HG02973 (cell line): ENCODE results near the gene FAM180B.
A peak's percentile ranks its signal among the peaks of the same experiment; 100 is the strongest.
"Not testable (repeated sequence)": the region's sequence is repeated elsewhere in the genome, so short reads cannot be mapped to it uniquely, and the experiment has no call there.

Experiments used
- ATAC-seq: cut with Tn5 transposase; IDR thresholded peaks from one replicate; pipeline ENCODE4 v1.9.1; 2021; ENCODE audit warnings: moderate library complexity; ENCODE audit not compliant: unreplicated experiment

Gene FAM180B

DNA sequence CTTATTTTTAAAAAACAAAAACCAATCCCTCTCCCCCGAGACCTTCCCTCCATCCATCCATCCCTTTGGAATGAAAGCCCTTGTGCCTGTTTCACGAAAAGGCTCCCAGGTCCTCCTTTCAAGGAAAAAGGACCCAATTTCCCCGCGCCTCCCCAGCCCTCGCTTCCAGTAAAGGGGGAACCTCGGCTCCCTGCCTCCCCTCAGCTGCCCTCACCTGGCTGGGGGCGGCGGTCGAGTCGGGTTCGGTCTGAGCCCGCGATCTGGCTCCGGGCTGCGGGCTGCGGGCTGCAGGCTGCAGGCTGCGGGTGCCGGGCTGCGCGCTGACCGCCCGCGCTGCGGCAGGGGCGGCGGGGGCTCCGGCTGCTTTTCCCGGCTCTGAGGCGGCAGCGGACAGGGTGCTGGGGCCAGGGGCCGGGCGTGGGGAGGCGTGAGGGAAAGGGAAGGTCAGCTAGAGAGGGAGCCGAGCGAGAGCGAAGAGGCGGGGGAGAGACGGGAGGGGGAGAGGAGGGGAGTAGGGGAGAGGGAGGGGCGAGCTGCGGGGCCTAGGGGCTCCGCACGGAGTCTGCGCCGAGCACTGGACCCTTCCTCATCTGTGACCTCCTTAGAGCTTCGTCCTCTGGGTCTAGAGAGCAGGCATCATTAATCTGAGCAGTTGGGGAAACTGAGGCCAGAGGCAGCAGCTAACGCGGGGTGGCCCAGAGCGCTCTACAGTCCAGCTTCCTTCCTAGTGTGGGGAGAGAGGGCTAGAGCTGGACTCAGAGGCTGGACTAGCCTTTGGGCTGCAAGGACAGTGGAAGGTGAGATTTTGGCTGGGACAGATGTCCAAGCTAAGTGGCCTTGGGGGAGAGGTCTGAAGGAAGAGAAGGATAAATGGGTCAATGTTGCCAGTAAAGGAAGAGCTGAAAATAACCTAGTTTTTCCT, 7.7 kb downstream of the FAM180B start, which contains the start of gene C1QTNF4:
Gene C1QTNF4, minus strand, starts transcription at position 478 of the 922 bp plus-strand sequence. CDS start 3,601 bp downstream, outside the sequence.
- no peak for ATAC-seq

DNA sequence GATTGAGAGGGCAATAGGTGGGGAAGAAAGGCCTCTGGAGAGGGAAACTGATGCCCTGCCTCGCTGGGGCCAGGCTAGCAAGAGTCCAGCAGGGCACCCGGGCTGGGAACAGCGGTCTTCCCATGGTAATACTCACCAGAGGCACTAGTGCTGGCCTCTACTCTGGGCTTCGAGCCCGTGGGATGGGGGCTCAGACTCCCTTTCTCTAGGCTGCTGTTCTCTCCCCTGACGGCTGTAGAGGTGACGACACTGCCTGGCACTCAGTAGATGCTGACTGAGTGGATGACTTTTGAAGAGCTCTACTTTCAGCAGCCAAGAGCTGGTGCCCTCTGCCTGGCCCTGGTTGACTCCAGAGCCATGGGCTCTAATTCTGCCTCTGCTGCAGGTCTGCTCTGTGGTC, 8.6 kb downstream of the FAM180B start:
- ATAC-seq, result no peak

DNA sequence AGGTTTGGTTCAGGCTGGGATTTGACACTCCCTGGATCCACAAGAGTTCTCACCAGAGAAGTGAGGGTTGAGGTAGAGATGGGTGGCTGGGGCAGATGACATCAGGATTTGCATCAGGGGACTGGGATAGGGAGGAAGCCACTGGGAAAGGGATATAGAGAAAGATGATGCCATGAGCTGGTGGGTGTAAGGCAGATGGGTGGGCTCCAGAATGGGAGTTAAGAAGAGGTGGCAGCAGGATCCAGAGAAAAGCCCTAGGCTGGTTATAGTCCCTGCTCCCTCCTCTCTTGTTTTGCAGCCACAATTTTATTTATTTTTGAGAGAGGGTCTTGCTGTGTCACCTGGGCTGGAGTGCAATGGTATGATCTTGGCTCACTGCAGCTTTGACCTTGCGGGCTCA, 9.5 kb downstream of the FAM180B start:
- no peak for ATAC-seq

DNA sequence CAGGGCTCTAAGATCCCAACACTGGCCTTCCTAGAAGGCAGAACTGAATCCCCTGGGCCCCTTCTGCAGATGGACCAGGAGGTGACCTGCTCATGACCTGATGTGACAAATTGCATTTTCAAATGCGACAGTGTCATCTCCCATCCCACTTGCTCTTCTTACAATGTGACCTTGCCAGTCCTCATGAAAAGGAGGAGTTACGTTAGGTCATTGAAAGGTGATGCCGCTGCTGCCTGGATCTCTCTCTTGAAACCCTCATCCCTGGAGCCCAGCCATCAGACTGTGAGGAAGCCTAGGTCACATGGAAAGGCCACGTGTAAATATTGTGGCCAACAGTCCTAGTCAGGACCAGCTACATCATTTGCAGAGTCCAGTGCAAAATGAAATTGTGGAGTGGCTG, 13.4 kb downstream of the FAM180B start:
- no peak for ATAC-seq

DNA sequence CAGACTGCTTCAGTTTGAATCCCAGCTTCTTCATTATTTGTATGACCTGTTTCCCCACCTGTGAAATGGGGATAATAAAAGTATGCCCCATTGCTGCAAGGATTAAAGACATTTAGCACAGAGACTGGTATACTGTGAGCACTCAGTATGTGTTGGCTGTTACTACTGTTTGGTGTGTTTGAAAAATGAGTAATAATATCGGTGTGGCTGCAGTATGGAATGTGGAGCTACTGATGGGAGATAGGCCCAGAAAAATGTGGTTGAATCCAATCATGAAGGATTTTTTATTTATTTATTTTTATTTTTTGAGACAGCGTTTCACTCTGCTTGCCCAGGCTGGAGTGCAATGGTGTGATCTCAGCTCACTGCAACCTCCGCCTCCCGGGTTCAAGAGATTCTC, 16.8 kb downstream of the FAM180B start:
- ATAC-seq, result no peak

DNA sequence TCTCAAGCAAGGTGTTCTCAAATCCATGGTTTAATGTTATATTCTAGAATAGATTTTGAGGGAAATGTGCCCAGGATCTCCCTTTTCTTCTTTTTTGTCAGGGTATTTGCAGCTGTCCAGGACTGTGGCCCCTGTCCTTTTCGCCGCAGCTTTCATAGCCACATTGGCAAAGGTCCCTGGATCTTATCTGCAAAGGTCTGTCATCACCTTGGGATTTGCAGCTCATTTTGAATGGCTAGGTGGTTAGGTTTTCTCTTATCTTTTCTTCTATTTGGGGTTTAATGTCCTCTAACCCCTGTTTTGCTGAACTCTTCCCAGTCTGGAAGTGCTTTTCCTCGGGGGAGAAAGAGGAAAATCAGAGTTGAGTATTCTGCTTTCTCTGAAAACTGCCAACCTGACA, 19.4 kb downstream of the FAM180B start:
- no peak for ATAC-seq

DNA sequence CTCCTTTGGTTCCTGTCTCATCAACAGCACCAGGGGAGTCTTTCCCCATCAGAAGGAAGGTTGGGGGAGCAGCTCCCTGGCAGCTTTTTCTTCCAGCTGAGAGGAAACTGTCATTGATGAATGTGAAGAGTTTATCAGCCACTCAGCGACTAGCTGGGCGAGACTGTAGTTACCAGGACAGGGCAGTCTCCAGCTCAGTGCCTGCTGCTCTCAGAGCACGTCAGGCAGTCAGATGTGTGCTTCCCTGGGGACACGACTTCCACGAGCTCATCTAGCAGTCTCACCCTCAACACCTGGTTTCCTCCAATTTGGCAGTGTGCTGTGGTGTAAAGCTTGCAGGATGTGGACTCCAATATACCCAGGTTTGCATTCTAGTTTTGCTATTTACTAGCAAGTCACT, 20.3 kb downstream of the FAM180B start:
- no peak for ATAC-seq

DNA sequence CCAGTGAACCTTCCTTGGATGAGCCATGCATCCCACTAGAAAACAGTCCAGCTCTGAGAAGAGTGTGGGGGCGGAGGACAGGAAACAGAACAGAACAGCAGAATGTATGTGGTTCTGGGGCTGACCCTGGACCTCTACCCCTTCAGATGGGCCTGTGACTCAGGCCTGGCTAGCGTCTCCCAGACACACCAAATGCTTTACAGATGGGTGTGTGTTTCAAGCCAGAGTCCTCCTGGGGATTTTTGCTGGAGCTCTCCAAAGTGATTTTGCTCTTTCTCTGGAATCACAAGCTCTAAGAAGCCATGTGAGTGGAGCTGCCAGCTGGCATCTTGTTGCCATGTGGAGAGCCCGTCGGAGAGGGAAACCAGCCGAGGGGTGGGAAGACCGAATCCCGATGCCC, 20.9 kb downstream of the FAM180B start:
- ATAC-seq, result no peak

DNA sequence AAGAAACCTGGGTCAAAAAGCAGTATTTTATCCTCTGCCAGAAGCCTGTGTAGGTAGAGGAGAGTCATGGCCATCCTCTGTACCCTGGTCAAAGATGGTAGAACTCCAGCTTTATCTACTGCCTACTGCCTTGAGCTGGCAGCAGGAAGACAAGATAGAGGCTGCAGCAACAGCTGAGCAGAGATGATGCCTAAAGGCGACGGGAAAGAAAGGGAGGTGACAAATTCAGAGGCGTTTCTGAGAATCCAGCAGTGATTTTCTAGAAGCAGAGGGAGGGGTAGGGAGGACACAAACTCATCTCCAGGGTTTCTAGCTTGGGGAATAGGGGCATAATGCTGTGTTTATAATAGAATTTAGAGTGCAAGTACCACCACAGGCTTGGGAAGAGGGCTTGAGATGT, 23.2 kb downstream of the FAM180B start:
- ATAC-seq, result no peak

DNA sequence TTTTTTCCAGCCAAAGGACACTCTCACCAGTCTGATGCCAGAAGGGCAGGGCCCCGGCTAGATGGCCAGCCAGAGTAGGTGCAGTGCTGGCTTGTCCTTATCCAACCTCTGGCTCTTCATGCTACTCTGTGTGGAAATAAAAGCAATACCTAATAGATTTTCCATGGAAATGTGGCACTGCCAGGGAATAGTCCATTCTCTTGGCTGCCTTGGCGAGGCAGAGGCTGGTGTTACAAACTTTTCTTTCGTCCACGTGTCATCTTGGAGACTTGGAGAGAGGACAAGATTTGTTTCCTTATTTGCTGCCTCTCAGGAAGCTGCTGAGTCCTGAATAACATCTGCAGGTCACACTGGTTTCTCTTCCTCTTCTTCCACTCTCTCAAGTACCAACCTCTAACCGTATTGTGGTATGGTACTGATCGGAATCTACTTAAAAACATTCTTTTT, 24.9 kb downstream of the FAM180B start:
- peak; percentile 68 for ATAC-seq

DNA sequence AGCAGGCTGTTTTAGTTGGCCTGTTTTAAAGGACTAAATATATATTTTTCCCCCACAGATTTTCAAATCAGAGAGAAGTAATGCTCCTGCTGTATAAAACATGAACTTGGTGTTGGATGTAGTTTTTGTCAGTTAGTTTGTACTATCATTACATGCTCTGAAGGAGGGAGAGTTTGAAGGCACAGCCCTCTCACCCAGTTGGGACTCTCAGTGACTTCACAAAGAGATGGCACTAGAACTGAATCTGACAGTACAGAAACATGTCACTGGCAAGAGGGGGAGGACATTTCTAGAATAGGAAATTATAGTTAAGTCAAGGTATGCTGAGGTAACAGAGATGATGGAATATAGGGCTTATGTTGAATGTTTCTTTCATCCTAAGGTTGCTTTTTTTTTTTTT, 28.8 kb downstream of the FAM180B start:
- no peak for ATAC-seq

DNA sequence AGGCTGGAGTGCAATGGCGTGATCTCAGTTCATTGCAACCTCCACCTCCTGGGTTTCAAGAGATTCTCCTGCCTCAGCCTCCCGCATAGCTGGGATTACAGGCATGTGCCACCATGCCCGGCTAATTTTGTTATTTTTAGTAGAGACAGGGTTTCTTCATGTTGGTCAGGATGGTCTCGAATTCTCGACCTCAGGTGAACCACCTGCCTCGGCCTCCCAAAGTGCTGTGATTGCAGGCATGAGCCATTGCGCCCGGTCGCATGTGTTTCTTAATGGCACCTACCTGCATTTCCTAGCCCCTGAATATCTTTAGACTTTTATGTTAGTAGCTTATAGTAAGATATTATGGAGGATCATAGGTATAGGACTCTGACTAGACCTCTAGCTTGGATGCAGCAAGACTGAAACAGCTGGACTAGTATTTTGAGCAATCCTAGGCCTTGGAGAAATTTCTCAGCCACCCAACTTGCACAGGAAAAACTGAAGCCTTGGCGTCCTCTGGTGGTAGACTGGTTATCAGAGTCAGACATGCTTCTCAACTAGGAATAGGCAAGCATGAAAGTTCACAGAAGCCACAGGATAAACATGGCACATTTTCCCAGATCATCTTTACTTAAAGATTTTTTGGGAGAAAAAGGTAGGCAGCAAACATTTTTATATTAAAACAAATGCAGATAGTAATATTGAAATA, 30.4 kb downstream of the FAM180B start:
- ATAC-seq, result no peak

DNA sequence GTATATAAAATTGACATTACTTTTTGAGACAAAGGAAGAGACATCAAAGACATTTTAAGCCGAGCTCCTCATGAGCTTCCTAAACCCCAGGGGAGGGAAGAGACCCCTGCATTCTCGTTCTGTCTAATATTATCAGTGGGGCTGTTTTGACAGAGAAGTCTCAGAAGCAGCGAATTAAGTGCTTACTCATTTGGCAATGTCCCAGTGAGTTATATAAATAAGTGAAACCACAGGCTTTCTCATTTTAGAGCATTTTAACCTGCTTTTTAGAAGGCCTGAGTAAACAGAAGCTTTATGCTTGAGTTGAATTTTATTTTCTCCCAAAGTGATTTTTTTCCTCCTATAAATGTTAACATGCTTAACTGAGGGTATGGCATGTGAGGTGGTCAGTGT, 30.9 kb downstream of the FAM180B start:
- ATAC-seq, result no peak

DNA sequence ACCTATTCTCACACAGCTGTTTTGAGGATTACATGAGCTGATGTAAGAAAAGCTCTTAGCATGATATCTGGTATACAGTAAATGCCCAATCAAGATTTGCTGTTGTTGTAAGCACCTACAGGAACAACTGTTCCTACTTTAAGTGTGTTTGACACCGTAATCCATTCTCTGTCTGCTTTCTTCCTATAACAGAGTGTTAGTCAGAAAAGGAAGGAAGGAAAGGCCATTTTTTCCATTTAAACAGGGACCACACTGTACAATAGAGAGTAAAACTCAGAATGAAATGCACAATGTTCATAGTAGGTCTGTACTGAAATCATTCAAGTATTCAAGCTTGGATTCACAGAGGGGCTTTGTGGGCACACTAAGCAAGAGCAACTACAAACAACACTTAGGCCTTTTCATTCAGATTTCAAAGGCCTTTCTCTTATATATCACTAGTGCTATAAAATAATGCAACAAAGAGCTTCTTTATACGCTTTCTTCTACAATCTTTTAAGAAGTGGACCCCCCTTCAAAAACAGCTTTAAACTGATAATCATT, 34.4 kb downstream of the FAM180B start:
- ATAC-seq, result no peak

DNA sequence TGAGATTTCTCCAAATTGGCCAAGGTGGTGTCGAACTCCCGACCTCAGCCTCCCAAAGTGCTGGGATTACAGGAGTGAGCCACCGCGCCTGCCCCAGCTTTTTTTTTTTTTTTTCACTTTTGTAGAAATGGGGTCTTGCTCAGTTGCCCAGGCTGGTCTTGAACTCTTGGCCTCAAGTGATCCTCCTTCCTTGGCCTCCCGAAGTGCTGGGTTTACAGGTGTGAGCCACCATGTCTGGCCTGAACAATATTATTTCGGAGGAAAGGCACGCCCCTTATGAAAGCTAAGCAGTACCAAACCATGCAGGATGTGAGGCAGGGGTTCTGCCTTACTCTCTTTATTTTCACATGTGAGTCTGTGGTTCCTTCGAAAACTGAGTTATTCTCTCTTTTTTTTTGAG, 39.8 kb downstream of the FAM180B start:
- no peak for ATAC-seq

DNA sequence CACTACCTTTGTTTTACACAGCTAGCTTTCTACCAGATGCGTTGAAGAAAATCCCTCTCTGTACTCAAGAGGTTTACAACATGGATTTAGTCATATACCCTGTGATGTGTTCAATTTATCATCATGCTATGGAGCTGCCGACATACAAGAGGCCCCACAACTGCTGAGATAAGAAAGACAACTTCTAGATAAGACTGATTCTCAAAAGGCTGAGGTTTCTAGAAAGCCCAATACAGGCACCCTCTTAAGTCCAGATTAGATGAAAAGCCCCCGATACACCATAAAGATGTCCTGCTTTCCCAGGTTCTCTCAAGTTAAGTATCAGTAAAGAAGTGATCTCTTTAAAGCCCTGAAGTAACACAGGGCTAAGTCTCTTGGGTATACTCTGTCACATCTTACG, 41.5 kb downstream of the FAM180B start:
- ATAC-seq, result no peak

DNA sequence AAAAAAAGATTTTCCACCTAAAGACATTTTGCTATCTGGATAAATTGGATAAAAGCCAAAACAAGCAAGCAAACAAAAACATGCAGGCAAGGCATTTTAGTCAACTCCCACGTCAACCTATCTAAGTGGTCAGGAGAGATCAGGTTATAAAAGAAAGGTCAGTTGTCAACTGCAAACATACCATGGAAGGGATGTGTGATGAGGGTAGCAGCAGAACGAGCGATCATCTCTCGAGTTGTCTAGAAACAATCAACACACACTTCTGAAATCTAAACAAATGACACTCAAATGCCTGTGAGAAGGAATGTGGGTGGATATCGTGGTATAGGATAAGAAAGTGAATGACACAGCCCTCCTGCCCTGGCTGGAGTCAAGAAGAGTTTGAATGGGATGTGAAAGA, 45.0 kb downstream of the FAM180B start:
- no peak for ATAC-seq

DNA sequence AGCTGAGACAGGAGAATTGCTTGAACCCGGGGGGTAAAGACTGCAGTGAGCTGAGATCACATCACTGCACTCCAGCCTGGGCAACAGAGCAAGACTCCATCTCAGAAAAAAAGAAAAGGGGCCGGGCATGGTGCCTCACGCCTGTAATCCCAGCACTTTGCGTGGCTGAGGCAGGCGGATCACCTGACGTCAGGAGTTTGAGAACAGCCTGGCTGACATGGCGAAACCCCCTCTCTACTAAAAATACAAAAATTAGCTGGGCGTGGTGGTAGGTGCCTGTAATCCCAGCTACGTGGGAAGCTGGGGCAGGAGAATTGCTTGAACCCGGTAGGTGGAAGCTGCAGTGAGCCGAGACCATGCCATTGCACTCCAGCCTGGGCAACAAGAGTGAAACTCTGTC, 49.9 kb downstream of the FAM180B start:
- ATAC-seq, result not testable (repeated sequence)
